ENCODE data around the gene DOHH.

- TF ChIP-seq CTCF (IDR thresholded peaks at IDR 0.05; ENCODE audit: extremely low read depth in 1 of 2, insufficient read depth in 1 of 2, low read depth in 1 of 2, low read length in 2 of 2) (no peak), EZH2 (IDR thresholded peaks at IDR 0.05; ENCODE audit: borderline replicate concordance, low read depth, low read length, severe bottlenecking) (no peak), POLR2A (IDR thresholded peaks at IDR 0.05; ENCODE audit: low read depth, low read length) (no peak), POLR2AphosphoS5 (IDR thresholded peaks at IDR 0.05; ENCODE audit: insufficient read depth, low read depth, low read length) (no peak), MYC (IDR thresholded peaks at IDR 0.05; ENCODE audit: low read depth, low read length) (no peak), MAX (IDR thresholded peaks at IDR 0.05; ENCODE audit: insufficient read depth, insufficient read length) (no peak), FOS (IDR thresholded peaks at IDR 0.05; ENCODE audit: borderline replicate concordance, insufficient read depth, low read length) (no peak)
Observed at GRCh38 chr19:3533563-3534216, 33.2 kb upstream of the DOHH start.

Data from endothelial cell of umbilical vein (primary cell).